BE2C (cell line): ENCODE measurements around the gene KIAA1671.

Source experiments
- DNase-seq: peaks from one replicate; pipeline ENCODE4 v3.0.0-alpha.2; 2020
- H3K27me3 ChIP-seq: fragments of 250-450 bp; sonication (Bioruptor Pico); 2 replicates; pipeline ENCODE4 v1.5.1; 2020; ENCODE audit warnings: mild to moderate bottlenecking
- H3K36me3 ChIP-seq: fragments of 250-450 bp; sonication (Bioruptor Pico); 2 replicates; pipeline ENCODE4 v1.5.1; 2020; ENCODE audit warnings: mild to moderate bottlenecking
- H3K4me1 ChIP-seq: fragments of 250-450 bp; sonication (Bioruptor Pico); 2 replicates; pipeline ENCODE4 v1.5.1; 2020
- H3K4me3 ChIP-seq: 2 replicates; pipeline ENCODE4 v1.5.1; 2011; ENCODE audit warnings: low read depth, low read length
- H3K9me3 ChIP-seq: fragments of 250-450 bp; sonication (Bioruptor Pico); 2 replicates; pipeline ENCODE4 v1.5.1; 2020
- TF ChIP-seq, protein P1 (sequence below): IDR thresholded peaks from 2 replicates; pipeline ENCODE4 v1.5.1; 2012; ENCODE audit warnings: mild to moderate bottlenecking, low read depth, low read length

The KIAA1671 gene

DNA sequence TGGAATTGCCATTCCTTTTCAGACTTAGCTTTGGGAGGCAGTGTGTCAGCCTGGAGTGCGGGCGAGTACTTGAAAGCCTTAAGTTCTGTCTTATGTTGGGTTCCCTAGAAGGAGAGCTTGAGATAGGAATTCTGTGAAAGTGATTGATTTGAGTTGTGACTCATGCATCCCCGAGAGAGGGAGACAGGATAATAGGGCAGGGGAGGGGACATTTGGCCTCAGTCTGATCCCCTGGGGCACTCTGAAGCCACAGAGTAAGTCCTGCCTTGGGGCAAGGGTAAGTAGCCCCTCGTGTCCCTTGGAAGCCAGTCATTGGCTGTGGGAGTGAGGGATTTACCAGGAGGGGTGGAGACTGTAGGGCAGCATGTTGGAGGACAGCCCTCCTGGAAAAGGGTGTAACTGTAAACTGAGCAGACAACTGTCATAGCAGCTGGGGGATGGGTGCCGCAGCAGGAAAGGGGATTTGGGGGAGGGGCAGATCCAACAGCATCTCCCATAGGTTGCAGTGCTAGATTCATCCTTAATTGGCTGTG is 44.0 kb downstream of the KIAA1671 start:
- Histone ChIP-seq H3K27me3 (no peaks in the 10 kb centered on the region), H3K4me3 (peak overlapping the region; percentile 31)

DNA sequence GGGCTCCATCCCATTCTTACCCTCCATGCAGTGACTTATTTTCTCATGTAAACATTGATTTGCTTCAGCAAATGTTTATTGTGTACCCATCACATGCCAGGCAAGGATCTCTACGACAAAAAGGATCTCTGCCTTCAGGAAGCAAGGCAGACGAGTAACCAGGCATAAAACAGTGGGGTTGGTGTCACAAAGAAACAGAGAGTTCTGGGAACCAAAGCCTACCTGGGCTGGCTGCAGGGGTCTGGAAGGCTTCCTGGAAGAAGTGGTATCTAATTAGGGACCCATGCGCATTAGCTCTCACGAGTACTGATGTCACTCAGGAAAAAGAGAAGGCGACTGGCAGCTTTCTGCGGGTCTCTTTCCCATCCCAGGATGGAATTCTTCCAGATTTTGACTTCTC is 44.5 kb downstream of the KIAA1671 start:
- peaks cover 24% of the 10 kb centered on the region for H3K4me1 ChIP-seq
- no peaks in the 10 kb centered on the region for H3K27me3 ChIP-seq
- H3K9me3 ChIP-seq, result no peaks in the 10 kb centered on the region
- TF ChIP-seq, protein P1, sequence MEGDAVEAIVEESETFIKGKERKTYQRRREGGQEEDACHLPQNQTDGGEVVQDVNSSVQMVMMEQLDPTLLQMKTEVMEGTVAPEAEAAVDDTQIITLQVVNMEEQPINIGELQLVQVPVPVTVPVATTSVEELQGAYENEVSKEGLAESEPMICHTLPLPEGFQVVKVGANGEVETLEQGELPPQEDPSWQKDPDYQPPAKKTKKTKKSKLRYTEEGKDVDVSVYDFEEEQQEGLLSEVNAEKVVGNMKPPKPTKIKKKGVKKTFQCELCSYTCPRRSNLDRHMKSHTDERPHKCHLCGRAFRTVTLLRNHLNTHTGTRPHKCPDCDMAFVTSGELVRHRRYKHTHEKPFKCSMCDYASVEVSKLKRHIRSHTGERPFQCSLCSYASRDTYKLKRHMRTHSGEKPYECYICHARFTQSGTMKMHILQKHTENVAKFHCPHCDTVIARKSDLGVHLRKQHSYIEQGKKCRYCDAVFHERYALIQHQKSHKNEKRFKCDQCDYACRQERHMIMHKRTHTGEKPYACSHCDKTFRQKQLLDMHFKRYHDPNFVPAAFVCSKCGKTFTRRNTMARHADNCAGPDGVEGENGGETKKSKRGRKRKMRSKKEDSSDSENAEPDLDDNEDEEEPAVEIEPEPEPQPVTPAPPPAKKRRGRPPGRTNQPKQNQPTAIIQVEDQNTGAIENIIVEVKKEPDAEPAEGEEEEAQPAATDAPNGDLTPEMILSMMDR, result no peak
- no peaks in the 10 kb centered on the region for H3K36me3 ChIP-seq
- no peak for DNase-seq
- 0 out of 2 replicates have a peak overlapping the region, but pooled peaks have one; percentile 8 for H3K4me3 ChIP-seq

More for the DNA sequence above, 44.0 kb downstream of the KIAA1671 start:
- Histone ChIP-seq H3K36me3 (no peaks in the 10 kb centered on the region), H3K4me1 (peaks cover 28% of the 10 kb centered on the region), H3K9me3 (no peaks in the 10 kb centered on the region)
- DNase-seq, result peak; percentile 91
- TF ChIP-seq, protein P1, result no peak

DNA sequence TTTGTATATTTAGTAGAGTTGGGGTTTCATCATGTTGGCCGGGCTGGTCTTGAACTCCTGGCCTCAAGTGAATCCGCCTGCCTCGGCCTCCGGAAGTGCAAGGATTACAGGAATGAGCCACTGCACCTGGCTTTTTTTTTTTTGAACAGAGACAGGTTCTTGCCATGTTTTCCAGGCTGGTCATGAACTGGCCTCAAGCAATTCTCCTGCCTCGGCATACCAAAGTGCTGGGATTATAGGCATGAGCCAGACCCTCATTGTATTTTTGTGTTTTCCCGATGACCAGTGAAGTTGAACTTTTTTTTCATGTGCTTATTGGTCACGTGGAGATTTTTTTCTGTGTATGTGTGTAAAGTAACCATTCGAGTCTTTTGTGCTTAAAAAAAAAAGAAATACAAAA is 48.2 kb downstream of the KIAA1671 start:
- peaks cover 20% of the 10 kb centered on the region for H3K4me1 ChIP-seq
- H3K9me3 ChIP-seq, result no peaks in the 10 kb centered on the region
- DNase-seq, result no peak

GRCh38 chr22:25002241-25002985 is 49.9 kb downstream of the KIAA1671 start:
- Histone ChIP-seq H3K27me3 (no peaks in the 10 kb centered on the region), H3K36me3 (no peaks in the 10 kb centered on the region), H3K9me3 (no peaks in the 10 kb centered on the region), H3K4me3 (no peak overlapping the region), H3K4me1 (peaks cover 3% of the 10 kb centered on the region)
- TF ChIP-seq, protein P1, result no peak
- no peak for DNase-seq

More for the DNA sequence above, 48.2 kb downstream of the KIAA1671 start:
- TF ChIP-seq, protein P1, result no peak
- Histone ChIP-seq H3K27me3 (no peaks in the 10 kb centered on the region), H3K36me3 (no peaks in the 10 kb centered on the region), H3K4me3 (no peak overlapping the region)

GRCh38 chr22:25006354-25006753 is 53.8 kb downstream of the KIAA1671 start:
- TF ChIP-seq, protein P1, result no peak
- no peaks in the 10 kb centered on the region for H3K36me3 ChIP-seq
- peaks cover 5% of the 10 kb centered on the region for H3K4me1 ChIP-seq
- H3K4me3 ChIP-seq, result no peak overlapping the region
- DNase-seq, result no peak
- H3K27me3 ChIP-seq, result no peaks in the 10 kb centered on the region
- no peaks in the 10 kb centered on the region for H3K9me3 ChIP-seq
